Stomach (tissue), 9 donors: ENCODE results near the gene MAP3K19. TPM values are rescaled to one million over a fixed set of nuclear protein-coding genes. Genes with fewer than 3 reads are reported as not detected.
"Not testable (repeated sequence)": the region's sequence is repeated elsewhere in the genome, so short reads cannot be mapped to it uniquely, and the experiment has no call there.

Experiments used
- DNase-seq, 2 donors: peaks; one replicate each; pipeline versions ENCODE4 v3.0.0 to v3.0.0-alpha.2; 2013 to 2019
- H3K27ac ChIP-seq, 5 donors: fragments of 200-600 bp in 4 of 5; sonication (generic) in 4 of 5; one replicate each; pipeline ENCODE4 v1.5.1; 2013 to 2019; ENCODE audit warnings: mild to moderate bottlenecking in 1 of 5, moderate library complexity in 1 of 5
- H3K27me3 ChIP-seq, 3 donors: fragments of 200-600 bp; sonication (generic); one replicate each; pipeline ENCODE4 v1.5.1; 2017 to 2019; ENCODE audit warnings: mixed run types in 1 of 3
- H3K36me3 ChIP-seq, 4 donors: fragments of 200-600 bp; sonication (generic); 1 replicate in 3 of 4; 2 replicates in 1 of 4; pipeline ENCODE4 v1.5.1; 2016 to 2019
- H3K4me1 ChIP-seq, 4 donors: fragments of 200-600 bp; sonication (generic); one replicate each; pipeline ENCODE4 v1.5.1; 2016 to 2019
- H3K4me3 ChIP-seq, 4 donors: fragments of 200-600 bp; sonication (generic) in 3 of 4; one replicate each; pipeline ENCODE4 v1.5.1; 2016 to 2019; ENCODE audit warnings: mild to moderate bottlenecking in 1 of 4
- H3K9me3 ChIP-seq, 4 donors: fragments of 200-600 bp; sonication (generic); one replicate each; pipeline ENCODE4 v1.5.1; 2016 to 2019
- CTCF ChIP-seq, 7 experiments: fragments of 450-650 bp in 4 of 7; fragments of 200-600 bp in 3 of 7; sonication (generic) in 3 of 7; IDR thresholded peaks; one replicate each; pipeline ENCODE4 v1.5.1; 2016 to 2019; ENCODE audit warnings: antibody characterized with exemption in 7 of 7, control low read depth in 2 of 7, mild to moderate bottlenecking in 1 of 7
- EP300 ChIP-seq: sonication (generic); formaldehyde crosslinking; IDR thresholded peaks from one replicate; pipeline ENCODE4 v1.6.1; 2017; ENCODE audit warnings: antibody characterized with exemption
- POLR2A ChIP-seq, 4 donors: fragments of 450-650 bp; IDR thresholded peaks; one replicate each; pipeline ENCODE4 v1.6.1; 2016; ENCODE audit warnings: antibody characterized with exemption in 4 of 4, control low read depth in 2 of 4, mild to moderate bottlenecking in 1 of 4, moderate library complexity in 1 of 4
- POLR2AphosphoS5 ChIP-seq, 3 donors: sonication (generic); formaldehyde crosslinking; IDR thresholded peaks; one replicate each; pipeline ENCODE4 v1.6.1; 2016; ENCODE audit warnings: antibody characterized with exemption in 3 of 3
- WGBS, 5 donors: extraction: QIAGEN DNeasy Blood & Tissue Kit in 3 of 5; methylation state at CpG; one replicate each; pipeline versions ENCODE4 v1.1.5 to v1.1.7; 2013 to 2018; 5-methylcytosine and 5-hydroxymethylcytosine counted together
- intact Hi-C: fragments of 100-400 bp; cut with DNase I; formaldehyde crosslinking; loops from one replicate; pipeline ENCODE4 v1.15.1; 2023; ENCODE audit warnings: low total_unique reads
- polyA plus RNA-seq, 3 donors: library from polyadenylated mRNA; stranded (reverse); fragments of 200-250 nt; gene quantifications; one replicate each; pipeline ENCODE4 v1.2.3, GENCODE V29; 2013
- total RNA-seq, 5 donors: library from RNA; depleted of rRNA; stranded (reverse); fragments of >200 nt; gene quantifications; one replicate each; pipeline versions ENCODE4 v1.1.0 to v1.2.3, GENCODE V29; 2014 to 2016
- donor health status: healthy with polysubstance abuse.
- donor health status: Bipolar disorder and iron deficiency.
- donor health status: healthy.

MAP3K19 gene
- total and polyA plus RNA-seq, 8 donors = 1.1 TPM; not detected in 7

DNA sequence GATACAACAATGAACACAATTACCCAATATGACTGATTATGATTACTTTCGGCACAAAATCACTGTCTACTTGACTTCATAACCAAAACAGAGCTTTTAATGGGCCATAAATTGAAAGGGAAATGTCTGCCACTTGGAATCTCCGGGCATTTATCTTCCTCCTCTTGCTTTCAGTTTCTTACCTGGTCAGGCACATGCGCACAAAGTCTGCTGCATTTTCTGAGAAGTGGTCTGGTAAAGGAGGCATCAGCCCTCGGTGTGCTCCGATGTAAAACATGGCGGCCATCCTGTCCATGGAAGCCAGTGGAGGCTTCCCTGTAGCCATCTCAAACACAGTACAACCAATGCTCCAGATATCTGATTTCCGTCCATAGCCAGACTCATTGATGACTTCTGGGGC lies 66.6 kb downstream of the MAP3K19 start:
- no peaks in the 10 kb centered on the region for H3K4me1 ChIP-seq

DNA sequence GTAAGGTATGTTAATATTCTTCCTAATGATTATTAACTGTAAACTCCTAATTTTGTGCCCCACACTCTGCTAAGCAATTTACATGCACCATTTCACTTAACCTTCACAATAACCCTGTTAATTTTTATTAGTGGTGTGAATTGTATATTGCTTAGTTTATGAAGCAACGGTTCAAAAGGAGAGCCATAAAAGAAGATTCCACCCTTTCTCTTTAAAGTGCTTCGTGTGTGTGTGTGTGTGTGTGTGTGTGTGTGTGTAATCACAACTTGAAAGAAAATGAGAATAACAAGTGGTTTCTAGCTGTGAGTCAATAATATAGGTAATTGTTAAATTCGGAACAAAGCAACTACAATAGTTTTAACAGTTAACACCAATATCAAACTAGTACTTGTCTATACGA lies 68.0 kb downstream of the MAP3K19 start:
- Histone ChIP-seq H3K4me3 (no peak overlapping the region), H3K9me3 (peaks cover 0 to 10% (median 4%) of the 10 kb centered on the region in 4 donors), H3K4me1 (no peaks in the 10 kb centered on the region), H3K27ac (no peak overlapping the region), H3K27me3 (no peaks in the 10 kb centered on the region), H3K36me3 (no peaks in the 10 kb centered on the region)
- WGBS, 5 donors = 80 to 91% (median 84%) methylated on average over 4 of the region's 4 CpGs
- TF ChIP-seq EP300 (no peak), POLR2A (IDR thresholded peaks at IDR 0.05) (no peak), CTCF (IDR thresholded peaks at IDR 0.05) (no peak), POLR2AphosphoS5 (IDR thresholded peaks at IDR 0.05) (no peak)
- no peak for DNase-seq
- intact Hi-C loops = no loop called here

More for the DNA sequence above, 66.6 kb downstream of the MAP3K19 start:
- 93 to 99% (median 94%) methylated on average over 7 of the region's 7 CpGs for WGBS, 5 donors
- H3K4me3 ChIP-seq = no peak overlapping the region
- TF ChIP-seq POLR2A (IDR thresholded peaks at IDR 0.05) (no peak), EP300 (no peak), POLR2AphosphoS5 (IDR thresholded peaks at IDR 0.05) (no peak), CTCF (IDR thresholded peaks at IDR 0.05) (no peak)
- no peaks in the 10 kb centered on the region for H3K27me3 ChIP-seq
- intact Hi-C loops = no loop called here
- no peaks in the 10 kb centered on the region for H3K36me3 ChIP-seq
- H3K27ac ChIP-seq = no peak overlapping the region
- no peak for DNase-seq
- H3K9me3 ChIP-seq = no peaks in the 10 kb centered on the region

DNA sequence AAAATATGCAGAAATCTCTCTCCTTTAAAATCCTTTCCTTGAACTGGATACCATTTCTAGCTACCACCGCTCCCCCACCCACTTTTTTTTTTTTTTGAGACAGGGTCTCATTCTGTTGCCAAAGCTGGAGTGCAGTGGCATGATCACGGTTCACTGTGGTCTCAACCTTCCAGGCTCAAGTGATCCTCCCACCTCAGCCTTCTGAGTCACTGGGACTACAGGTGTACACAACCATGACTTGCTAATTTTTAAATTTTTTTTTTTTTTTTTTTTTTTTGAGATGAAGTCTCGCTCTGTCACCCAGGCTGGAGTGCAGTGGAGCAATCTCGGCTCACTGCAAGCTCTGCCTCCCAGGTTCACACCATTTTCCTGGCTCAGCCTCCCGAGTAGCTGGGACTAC lies 70.1 kb downstream of the MAP3K19 start:
- WGBS, 5 donors = 91 to 100% (median 92%) methylated on average over 4 to 5 of the region's 5 CpGs
- H3K27me3 ChIP-seq, H3K36me3 ChIP-seq, H3K4me1 ChIP-seq, intact Hi-C loops, H3K4me3 ChIP-seq, H3K27ac ChIP-seq, DNase-seq: not testable (repeated sequence)
- peaks cover 0 to 22% (median 13%) of the 10 kb centered on the region in 4 donors for H3K9me3 ChIP-seq

GRCh38 chr2:134976074-134976702 lies 71.1 kb downstream of the MAP3K19 start:
- peaks cover 0 to 22% (median 13%) of the 10 kb centered on the region in 4 donors for H3K9me3 ChIP-seq
- no peaks in the 10 kb centered on the region for H3K27me3 ChIP-seq
- no peaks in the 10 kb centered on the region for H3K4me1 ChIP-seq
- 65 to 79% (median 74%) methylated on average over 1 to 3 of the region's 3 CpGs for WGBS, 5 donors
- no peak overlapping the region for H3K27ac ChIP-seq
- no peak overlapping the region for H3K4me3 ChIP-seq
- peak in 1 of 2 donors; percentile 14 for DNase-seq
- intact Hi-C loops = no loop called here
- no peaks in the 10 kb centered on the region for H3K36me3 ChIP-seq
- TF ChIP-seq POLR2AphosphoS5 (IDR thresholded peaks at IDR 0.05) = no peak

GRCh38 chr2:134975281-134976009 lies 71.8 kb downstream of the MAP3K19 start:
- H3K9me3 ChIP-seq = peaks cover 0 to 22% (median 13%) of the 10 kb centered on the region in 4 donors

More at GRCh38 chr2:134975281-134976009, 71.8 kb downstream of the MAP3K19 start:
- no peak overlapping the region for H3K4me3 ChIP-seq
- no peaks in the 10 kb centered on the region for H3K27me3 ChIP-seq
- no peaks in the 10 kb centered on the region for H3K4me1 ChIP-seq
- no peaks in the 10 kb centered on the region for H3K36me3 ChIP-seq
- intact Hi-C loops = no loop called here
- H3K27ac ChIP-seq = no peak overlapping the region
- no peak for DNase-seq
- 81 to 89% (median 88%) methylated on average over 4 to 6 of the region's 6 CpGs for WGBS, 5 donors
- no peak for TF ChIP-seq EP300
- no peak for TF ChIP-seq POLR2AphosphoS5 (IDR thresholded peaks at IDR 0.05)
- TF ChIP-seq POLR2A (IDR thresholded peaks at IDR 0.05) = no peak
- no peak for TF ChIP-seq CTCF (IDR thresholded peaks at IDR 0.05)
